ENCODE data around the gene SNAPC2.

Gene SNAPC2

DNA sequence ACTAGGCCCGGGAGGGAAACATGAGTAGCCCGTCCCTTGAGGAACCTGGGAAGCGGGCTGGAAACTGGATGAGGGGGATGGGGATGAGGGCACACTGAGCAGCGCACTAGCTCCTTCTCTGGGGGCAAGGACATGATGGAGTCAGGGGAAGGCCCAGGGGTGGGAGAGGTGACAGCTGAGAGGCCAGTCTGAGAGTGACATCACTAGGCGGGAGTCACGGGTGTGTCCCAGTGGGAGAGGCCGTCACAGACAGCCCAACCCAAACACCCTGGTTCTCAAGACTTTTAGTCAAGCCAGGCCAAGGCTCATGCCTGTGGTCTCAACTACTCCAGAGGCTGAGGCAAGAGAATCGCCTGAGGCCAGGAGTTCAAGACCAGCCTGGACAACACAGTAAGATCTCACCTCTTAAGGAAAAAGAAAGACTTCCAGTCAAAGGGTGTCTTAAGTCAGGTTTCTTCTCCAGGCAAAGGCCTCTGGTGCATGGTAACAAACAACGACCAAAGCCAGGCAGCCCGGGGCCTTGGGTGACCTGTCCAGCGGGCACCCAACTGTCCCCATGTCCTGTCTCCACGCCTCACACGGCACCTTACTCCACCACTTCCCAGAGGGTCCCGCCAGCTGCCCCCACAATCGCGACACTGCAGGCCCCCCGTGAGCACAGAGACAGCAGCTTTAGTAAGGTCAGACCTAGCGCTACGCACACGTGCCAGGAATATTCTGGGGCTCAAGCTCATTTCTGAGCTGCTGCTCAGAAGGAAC is 48.8 kb downstream of the SNAPC2 start:
- no peak for DNase-seq (ENCODE audit: low read depth)

DNA sequence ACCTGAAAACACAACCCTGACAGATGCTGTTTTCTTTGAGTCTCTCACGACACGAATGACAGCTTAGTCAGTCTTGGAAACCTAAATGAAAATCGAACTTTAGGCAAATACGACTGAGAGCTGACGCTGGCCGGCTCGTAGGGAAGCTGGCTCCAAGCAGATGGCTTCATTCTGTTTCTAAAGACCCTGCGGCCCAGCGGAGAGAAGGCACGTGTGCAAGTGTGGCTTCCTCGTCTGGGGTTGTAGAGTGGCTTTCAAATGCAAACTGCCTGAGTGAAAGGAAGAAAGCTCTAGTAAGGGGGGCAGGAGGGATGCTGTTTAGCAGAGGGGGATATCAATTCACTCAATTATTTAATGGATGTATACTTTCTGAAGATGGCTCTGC is 49.4 kb downstream of the SNAPC2 start:
- no peak for DNase-seq (ENCODE audit: low read depth)

DNA sequence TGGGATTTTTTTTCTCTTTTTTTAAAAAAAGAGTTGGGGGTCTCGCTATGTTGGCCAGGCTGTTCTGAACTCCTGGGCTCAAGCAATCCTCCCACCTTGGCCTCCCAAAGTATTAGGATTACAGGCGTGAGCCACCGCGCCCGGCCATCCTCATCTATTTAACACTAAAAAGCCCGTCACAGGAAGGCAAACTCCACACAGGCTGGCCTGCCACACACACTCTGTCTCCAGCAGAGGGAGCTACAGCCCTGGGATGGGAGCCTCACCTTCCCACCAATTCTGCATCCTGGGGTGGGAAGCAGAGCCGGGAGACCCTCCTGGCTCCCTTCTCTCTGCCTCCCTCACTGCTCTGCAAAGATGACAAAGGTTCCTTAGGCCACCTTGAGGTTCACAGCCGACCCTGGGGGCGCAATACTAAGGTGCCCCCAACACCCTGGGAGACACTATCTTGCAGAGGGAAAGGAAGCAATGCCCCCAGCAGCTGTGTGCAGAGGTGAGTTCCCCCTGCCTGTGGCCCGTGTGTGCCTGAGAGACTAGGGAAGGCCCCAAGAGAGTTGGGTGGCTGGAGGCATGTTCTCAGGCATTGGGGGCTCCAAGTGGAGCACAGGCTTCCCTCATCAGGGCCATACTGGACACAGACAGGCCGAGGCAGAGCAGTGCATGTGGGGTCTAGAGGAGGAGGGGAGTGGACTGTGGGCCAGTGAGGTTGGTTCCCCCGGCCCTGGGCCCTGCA is 50.7 kb downstream of the SNAPC2 start:
- DNase-seq (ENCODE audit: low read depth): no peak

DNA sequence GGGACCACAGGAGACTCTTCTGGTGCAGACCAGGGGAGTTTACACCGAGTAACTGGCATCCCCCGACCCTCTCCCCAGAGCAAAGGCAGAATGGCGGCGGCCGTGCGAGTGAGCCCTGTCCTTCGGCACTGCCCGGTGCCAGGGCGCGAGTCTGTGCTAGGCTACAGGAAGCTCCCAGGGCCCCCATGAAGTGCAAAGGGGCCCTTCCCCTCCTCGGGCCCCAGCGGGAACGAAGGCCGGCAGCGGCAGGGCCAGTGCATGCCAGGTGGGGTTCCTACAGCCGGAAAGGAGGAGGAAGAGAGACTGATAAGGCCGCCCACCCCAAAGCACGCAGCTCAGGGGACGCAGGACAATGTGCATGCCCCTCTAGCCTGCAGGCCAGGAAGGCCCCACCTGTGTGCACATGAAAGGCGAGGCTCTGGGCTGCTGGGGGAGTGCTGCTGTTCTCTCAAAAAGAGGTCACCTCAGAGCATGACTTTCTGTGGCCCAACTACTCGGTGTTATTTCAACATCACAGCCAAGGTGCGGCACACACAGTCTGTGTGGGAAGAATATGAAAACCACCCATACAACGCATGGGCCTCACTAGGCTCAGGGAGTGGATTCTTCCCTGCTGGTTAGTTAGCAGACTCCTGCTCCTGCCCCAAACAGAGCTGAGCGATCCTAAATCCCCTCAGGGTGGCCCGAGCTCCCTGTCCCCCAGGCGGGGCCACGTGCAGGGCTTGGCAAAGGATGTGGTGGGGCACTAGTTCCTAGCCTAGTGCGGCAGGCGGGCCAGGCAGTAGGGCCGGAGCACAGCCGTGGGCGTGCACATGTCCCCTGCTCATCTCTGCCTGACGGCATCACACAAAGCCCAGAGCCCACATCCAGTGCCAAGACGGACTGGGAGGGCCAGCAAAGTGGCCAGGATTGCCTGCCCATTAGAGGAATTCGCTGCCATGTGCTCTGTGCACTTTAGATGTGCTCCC is 51.7 kb downstream of the SNAPC2 start:
- DNase-seq (ENCODE audit: low read depth): no peak

Data from CMK (cell line).